HG03439 (cell line): ENCODE measurements around the gene ZMIZ2.
"Not testable (repeated sequence)": the region's sequence is repeated elsewhere in the genome, so short reads cannot be mapped to it uniquely, and the experiment has no call there.

Experiments used
- ATAC-seq: cut with Tn5 transposase; IDR thresholded peaks from one replicate; pipeline ENCODE4 v1.9.1; 2021; ENCODE audit warnings: mild to moderate bottlenecking, moderate library complexity; ENCODE audit not compliant: unreplicated experiment

The ZMIZ2 gene

DNA sequence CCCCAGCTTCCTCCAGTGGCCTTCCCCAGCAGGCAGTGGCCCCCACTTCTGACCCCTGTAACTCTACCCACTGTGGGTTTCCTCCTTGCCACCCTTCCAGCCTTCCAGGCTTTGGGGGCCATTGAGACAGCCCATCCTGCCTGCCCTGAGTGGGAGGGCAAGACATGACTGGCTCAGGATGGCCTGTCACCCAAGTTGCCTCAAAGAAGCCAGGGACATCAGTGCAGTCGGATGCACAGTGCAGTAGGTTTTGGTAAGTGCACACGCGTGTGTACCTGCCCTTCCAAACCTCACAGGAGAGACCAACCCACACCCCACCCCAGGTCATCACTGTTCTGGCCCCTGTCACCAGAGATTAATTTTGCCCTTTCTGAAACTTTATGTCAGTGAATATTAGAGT lies 22.7 kb downstream of the ZMIZ2 start:
- no peak for ATAC-seq

DNA sequence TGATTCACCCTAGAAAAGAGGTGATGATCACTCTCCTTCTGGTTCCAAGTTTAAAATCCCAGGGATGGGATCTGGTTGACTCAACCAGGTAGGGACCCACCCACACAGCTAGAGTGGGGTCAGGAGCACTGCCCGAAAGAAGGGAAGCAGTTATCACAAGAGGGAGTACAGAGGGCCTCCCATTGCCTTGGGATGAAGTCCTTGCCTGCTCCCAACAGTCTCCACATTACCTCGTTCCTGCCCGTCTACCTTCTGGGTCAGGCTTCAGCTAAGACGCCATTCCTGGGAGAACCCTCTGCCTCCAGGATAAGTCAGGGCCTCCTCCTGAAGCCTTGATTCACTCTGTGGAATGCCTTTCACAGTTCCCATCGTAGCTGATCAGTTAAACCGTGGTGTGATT lies 23.8 kb downstream of the ZMIZ2 start:
- ATAC-seq, result no peak

DNA sequence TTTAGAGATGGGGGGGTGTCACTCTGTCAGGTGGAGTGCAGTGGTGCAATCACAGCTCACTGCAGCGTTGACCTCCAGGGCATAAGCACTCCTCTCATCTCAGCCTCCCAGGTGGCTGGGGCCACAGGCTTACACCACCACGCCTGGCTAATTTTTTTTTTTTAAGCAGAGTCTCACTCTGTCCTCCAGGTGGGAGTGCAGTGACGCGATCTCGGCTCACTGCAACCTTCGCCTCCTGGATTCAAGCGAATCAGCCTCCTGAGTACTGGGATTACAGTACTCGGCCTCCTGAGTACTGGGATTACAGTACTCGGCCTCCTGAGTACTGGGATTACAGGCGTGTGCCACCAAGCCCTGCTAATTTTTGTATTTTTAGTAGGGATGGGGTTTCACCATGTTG lies 24.2 kb downstream of the ZMIZ2 start:
- no peak for ATAC-seq

DNA sequence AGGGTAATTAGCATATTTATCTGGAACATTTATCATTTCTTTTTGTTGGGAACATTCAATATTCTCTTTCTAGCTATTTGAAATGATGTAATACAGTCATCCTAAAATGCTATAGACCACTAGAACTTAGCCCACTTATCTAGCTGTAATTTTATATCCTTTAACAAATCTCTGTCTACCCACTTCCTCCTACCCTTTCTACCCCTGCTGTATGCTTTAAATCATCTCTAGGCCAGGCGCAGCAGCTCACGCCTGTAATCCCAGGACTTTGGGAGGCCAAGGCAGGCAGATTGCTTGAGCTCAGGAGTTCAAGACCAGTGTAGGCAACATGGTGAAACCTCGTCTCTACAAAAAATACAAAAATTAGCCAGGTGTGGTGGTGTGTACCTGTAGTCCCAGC lies 25.8 kb downstream of the ZMIZ2 start:
- not testable (repeated sequence) for ATAC-seq

DNA sequence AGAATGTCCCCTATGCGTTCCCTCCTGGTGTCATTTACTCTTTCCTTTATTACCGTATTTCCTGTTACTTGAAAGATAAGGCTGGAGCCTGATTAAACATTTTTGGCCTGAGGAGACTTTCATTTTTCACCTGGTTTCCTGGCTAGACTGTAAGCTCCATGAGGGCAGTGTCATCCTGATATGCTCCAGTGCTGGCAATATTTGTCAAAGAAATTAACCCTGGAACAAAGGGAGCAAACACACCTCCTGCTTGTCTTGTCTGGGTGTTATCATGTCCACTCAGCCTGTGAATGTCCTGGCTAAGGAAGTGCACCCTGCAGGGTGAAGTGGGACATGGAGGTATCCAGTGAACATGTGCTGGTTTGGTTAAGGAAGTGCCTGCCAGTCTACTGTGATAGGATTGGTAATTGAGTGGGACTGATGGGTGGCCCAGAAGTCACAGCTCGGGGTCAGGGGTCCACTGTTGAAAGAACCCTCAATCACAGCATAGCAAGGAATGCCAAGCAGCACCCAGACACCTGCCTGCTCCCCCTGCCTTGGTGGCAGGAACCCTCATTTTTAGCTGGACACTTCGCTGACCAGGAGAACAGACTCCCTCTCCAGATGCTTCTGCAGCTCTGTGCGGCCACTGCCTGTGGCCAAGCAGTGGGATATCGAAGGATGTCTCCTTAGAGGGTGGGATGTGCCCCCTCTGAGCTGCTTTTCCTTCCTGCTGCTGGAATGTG lies 26.9 kb downstream of the ZMIZ2 start:
- no peak for ATAC-seq

DNA sequence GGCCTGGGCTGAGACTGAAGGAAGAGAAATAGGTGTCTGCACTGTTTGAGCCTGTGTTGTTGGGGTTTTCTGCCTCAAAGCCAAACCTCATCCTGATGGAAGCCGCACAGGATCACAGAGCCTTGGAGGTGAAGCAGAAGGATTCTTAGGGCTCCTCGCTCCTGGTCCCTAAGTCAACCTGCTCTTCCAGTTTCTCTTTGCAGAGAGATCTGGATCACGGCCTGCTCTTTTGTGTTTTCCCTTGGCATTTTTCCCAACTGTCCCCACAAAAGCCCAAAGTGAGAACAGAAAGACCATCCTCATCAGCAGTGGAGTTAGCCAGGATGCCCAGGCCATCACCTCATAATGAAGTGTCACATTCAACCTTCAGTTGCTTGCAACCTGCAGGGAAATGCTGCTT lies 27.6 kb downstream of the ZMIZ2 start:
- no peak for ATAC-seq

DNA sequence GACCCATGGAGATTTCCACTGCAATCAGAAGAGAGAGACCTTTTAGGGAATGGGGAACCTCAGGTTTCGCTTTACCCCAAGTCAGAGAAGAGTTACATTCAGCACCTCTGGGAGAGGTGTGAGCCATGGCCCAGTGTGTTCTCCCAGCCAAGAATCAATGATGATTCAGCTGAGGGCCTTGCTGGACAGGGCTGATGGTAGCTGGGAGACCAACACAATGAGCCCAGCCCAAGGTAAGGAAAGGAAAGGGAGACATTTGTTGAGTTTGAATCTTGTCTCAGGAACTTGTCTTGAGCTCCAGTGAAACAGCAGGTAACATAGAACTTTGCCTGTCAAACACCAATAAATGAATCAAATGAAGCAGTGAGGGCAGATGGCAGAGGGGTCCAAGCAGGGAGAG lies 33.8 kb downstream of the ZMIZ2 start:
- no peak for ATAC-seq

DNA sequence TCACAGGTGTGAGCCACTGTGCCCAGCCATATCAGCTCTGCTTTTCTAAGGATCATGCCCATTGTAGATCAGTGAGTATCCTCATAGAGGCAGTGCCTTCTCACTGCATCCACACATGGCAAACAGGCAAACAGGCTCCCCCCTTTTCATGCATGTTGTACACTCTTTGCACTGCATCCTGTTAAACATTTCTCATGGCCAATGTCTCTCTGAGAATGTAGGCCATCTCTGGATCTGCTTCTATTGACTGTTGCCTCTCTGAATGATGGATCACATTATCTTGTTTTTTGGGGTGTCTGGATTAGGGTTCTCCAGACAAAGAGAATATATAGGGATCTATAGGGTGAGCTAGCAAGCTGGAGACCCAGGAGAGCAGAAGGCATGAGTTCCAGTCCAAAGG lies 34.8 kb downstream of the ZMIZ2 start:
- no peak for ATAC-seq

DNA sequence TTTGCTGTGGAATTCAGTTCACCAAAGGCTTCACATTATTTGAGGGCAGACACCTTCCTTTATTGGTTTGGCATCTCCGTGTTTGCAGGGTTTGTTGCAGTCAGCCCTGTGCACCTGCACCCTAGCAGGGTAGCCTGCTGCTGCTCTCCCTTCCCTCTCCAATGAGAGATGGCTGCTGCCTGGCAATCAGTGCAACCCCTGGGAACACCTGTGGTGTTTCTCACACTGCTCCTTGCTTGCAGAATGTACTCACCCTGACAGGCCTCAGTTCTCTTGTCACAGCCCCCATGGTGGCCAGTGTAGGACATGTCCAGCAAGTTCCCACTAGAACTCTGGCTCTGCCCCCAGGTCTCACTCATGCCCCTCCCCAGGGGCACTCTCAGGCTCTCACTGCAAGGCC lies 35.7 kb downstream of the ZMIZ2 start:
- no peak for ATAC-seq

DNA sequence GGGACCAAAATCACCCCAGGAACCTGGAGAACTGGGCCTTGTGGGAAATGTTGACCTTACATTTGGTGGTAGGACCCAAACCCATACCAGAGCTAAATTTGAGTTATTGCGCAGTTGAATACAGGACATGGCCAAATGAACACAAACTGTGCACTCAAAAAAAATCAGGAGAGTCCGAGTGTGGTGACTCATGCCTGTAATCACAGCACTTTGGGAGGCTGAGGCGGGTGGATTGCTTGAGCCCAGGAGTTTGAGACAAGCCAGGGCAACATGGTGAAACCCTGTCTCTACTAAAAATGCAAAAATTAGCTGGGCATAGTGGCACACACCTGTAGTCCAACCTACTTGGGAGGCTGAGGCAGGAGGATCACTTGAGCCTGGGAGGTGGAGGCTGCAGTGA lies 36.6 kb downstream of the ZMIZ2 start:
- ATAC-seq, result not testable (repeated sequence)

DNA sequence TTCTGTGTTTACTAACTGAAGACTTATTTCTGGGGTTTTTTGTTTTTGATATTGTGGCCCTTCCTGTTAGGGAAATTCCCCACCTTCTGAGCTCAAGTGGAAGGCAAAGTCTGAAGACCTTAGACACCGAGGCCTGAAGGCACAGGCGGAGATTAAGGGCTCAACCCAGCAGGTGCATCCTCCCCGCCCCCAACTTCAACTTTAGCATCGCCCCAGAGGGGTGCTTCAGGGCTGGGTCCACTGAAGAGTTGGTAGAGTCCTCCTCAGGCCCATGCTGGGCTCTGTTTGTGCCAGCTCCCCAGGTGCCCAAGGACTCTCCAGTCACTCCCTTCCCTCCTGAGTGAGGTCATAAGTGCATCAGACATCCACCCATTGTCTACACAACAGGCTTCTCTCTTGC lies 38.4 kb downstream of the ZMIZ2 start:
- no peak for ATAC-seq

DNA sequence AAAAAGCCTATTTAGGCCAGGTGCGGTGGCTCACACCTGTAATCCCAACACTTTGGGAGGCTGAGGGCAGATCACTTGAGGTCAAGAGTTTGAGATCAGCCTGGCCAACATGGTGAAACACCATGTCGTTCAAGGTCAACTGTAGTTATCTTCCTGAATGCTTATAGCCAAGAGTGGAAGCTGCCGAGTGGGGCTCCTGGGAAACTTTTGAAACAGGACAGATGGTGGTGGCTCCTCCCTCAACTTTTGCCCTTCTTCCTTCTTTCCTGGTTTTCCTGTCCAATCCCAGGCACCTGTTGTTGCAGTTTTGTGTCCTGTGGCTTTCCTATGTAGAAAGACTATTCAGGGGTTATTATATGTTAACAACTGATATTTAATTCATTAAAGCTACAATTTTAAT lies 39.1 kb downstream of the ZMIZ2 start:
- no peak for ATAC-seq

DNA sequence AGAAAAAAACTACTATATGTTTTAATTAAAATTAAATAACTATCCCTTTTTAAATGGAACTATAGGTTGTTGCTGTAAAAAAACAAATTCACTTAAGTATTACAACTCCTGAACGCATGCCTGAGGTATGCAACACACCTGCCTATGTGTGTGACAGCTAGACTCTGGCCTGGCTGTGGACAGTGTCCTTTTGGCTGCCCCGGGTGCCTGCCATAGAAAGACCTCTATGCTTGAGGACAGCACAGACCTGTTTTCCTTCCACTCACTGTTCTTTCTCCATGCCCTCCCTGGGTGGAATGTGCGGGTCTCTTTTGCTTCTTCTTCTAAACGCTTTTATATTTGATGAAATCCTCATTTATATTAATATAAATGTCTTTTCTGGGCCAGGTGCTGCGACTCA lies 41.3 kb downstream of the ZMIZ2 start:
- ATAC-seq, result no peak

DNA sequence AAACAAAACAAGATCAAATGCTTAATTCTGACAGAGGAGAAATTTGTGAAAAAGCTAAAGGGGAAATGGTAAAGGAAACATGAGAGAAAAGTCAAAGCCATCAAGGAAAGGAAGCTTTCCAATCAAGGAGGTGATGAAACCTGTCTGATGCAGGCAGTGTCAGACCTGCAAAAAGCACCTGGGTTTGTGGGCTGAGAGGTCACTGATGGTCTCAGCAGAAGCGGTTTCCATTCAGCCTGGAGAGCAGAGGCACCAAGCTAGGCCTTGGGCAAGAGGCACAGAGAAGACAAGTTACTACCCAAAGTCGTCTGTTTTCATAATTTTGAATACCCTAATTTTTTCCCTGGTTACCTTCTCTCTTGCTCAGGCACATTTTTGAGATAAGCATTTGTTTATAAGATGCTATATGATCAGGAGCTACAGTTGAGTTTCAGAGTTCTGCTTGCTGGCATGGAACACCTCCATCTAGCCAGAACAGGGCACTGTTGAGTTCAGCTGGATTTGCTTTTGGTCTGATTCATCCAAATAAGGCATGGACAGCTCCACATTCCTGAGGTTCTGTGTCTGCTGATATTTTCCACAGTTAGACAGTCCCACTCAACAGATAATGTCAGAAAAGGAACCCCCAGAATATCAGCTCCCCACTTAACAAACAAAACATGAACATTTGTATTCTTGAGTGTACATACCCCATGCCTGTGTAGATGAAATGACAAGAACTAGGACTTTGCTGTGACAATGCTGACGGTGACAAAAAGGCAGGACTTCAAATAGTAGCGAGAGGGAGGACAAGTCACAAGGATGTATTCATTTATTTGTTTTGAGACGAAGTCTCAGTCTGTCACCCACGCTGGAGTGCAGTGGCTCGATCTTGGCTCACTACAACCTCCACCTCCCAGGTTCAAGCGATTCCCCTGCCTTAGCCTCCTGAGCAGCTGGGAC lies 42.9 kb downstream of the ZMIZ2 start:
- no peak for ATAC-seq

DNA sequence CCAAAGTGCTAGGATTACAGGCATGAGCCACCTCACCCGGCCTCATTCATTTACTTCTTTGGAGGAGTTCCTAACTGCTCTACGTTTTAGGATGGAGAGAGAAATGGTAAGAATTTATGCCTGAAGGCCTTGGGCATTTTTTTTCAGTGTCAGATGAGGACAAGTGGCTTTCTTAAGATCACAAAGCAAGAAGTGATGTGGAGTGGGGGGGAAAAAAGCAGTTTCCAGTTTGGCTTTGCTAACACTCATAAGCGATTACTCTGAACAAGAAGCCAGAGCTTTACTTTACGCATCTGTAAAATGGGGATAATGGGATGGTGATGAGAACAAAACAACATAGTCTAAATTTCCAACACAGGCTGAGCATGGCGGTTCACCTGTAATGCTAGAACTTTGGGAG lies 45.3 kb downstream of the ZMIZ2 start:
- no peak for ATAC-seq

DNA sequence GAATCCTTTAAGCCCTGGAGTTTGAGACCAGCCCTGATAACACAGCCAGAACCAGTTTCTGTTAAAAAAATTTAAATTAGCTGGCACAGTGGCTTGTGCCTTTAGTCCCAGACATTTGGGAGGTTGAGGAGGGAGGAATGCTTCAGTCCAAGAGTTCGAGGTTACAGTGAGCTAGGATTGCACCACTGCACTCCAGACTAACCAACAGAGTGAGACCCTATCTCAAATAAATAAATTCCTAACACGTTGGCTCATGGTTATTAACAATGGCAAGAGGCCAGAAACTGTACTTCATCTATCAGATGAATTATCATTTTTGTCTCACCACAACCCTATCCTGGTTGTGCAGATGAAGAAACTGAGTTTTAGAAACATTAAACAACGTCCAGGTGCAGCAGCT lies 45.7 kb downstream of the ZMIZ2 start:
- no peak for ATAC-seq

DNA sequence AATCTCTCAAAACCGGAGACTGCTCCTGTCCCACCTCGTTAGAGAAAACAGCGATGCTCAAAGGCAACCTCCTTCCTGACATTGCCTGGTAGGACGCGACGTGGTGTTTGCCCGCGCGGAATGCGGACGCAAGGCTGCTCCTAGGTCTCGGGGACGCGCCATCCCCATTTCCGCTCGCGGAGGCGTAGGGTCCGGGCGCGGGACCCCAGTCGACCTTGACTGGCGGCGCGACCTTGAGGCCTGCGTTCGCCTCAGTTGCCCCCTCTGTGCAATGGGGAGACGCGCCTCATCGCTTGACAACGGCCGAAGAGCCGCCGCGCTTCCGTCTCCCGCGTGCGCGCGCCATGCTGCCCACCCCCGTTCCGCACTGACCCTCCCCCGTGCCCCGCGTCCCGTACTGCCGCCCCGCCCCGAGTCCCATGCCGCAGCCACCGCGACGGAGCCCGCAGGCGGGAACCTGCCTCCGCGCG lies 47.4 kb downstream of the ZMIZ2 start:
- ATAC-seq, result peak; percentile 19

DNA sequence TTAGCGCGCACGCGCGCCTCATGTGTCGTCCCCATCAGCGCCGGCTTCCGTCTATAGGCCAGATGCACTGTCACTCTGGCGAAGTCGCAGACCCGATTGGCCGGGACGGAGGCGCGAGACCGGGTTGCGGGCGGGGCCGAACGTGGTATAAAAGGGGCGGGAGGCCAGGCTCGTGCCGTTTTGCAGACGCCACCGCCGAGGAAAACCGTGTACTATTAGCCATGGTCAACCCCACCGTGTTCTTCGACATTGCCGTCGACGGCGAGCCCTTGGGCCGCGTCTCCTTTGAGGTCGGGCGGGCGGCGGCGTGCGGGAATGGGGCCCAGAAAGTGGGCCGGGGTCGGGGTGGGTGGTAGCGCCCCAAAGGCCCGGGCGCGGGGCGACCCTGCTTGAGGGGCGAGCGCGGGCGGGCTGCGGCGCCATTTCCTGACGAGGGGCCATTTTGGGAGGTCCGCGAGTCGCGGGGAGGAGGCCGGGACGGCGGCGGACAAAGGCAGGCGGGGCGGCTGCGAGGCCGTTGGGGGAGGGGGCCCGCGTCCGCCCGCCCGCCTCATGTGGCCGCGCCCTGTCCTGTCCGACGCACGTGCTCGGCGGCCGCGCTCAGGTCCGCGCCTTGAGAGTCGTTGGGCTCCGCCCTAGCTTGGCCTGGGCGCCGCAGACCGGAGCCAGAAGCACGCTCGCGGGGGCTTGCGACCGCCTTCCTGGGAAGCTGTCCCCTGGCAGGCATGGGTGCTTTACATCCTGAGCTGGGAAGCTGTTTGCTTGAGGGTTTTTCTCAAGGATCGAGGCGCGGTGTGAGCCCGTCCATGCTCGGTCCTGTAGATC lies 48.1 kb downstream of the ZMIZ2 start, which contains the start of gene PPIA:
Gene PPIA (plus strand): TSS at position 178 of the 825 bp plus-strand sequence. CDS start 44 bp downstream, at position 222.
- ATAC-seq, result peak; percentile 90

DNA sequence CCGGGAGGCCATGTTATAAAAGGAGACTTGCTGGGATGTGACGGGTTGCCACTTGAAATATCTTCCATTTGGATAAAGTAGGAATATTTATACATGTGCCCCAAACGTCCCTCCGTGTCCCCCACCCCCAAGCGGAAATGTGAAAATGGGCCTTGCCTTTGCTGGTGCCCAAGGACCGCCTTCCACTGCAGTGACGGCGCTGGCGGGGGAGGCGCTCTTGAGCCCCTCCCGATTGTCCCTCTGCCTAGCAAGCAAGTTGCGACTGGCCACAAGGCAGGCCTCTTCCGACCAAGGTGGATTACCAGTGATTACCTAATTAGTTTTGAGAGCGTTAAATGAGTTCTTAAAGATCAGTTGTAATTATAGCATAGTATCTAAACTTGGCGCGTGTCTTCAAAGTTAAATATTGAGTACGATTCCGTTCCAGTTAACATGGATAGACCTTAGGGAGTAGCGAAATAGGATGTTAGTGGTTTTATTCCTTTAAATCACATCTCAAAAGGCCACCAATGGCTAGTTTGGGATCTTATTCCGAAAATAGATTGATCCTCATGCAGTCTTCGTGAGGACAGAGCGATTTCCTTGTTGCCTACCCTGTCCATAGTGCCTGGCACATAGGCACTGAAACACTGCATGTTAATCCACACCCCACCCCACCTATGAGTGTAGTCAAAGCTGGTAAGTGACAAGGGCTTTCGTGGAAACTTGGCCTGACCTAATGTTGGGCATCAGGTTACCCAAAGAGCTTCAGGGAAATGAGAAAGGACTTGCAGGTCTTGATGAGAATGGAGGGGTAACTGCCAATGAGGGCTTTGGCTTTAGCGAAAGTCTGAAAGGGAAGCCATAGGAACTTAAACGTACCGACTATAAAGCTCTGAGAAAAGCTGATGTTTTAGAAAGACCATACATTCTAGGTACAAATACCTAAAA lies 48.9 kb downstream of the ZMIZ2 start:
- peak; percentile 40 for ATAC-seq
